ENCODE results near the gene MARCHF5.
A peak's percentile ranks its signal among the peaks of the same experiment; 100 is the strongest.
"Not testable (repeated sequence)": the region's sequence is repeated elsewhere in the genome, so short reads cannot be mapped to it uniquely, and the experiment has no call there.

MARCHF5 gene

GRCh38 chr10:92303096-92303495 is 12.1 kb downstream of the MARCHF5 start:
- TF ChIP-seq SPI1 (IDR thresholded peaks at IDR 0.05; ENCODE audit: low read depth, low read length), result no peak
- no peak for TF ChIP-seq POLR2A (IDR thresholded peaks at IDR 0.05; ENCODE audit: low read depth, low read length)
- TF ChIP-seq POLR2AphosphoS5 (IDR thresholded peaks at IDR 0.05; ENCODE audit: low read depth, low read length), result no peak
- no peak for TF ChIP-seq TAF1 (IDR thresholded peaks at IDR 0.05; ENCODE audit: low read depth, low read length)
- no peak for TF ChIP-seq POU2F2 (IDR thresholded peaks at IDR 0.05; ENCODE audit: low read depth, low read length)
- no peak for TF ChIP-seq PAX5 (IDR thresholded peaks at IDR 0.05; ENCODE audit: insufficient read depth, low read length, severe bottlenecking)
- no peak for FAIRE-seq
- DNase-seq (ENCODE audit: insufficient read length, low spot score), result no peak

DNA sequence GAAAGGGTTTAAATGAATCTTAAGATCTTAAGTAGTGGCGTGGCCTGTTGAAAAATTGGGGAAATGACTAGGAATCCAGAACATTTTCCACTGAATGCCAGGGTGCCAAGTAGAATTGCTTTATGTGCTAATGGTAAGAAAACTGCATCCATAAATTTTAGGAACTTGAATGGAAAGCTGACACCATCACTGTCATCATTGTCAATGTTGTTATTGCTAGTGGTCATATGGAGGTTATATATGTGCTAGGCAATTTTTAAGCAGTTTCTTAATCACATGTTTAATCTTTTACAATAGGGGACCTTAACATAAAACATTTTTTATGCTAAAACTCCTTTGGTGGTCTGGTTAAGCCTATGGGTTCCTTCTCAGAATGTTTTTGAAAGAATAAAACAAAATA is 13.1 kb downstream of the MARCHF5 start:
- DNase-seq (ENCODE audit: insufficient read length, low spot score) (no peak), FAIRE-seq (no peak)
- no peak for TF ChIP-seq POLR2AphosphoS5 (IDR thresholded peaks at IDR 0.05; ENCODE audit: low read depth, low read length)
- no peak for TF ChIP-seq POLR2A (IDR thresholded peaks at IDR 0.05; ENCODE audit: low read depth, low read length)
- TF ChIP-seq SPI1 (IDR thresholded peaks at IDR 0.05; ENCODE audit: low read depth, low read length), result no peak
- no peak for TF ChIP-seq TAF1 (IDR thresholded peaks at IDR 0.05; ENCODE audit: low read depth, low read length)
- no peak for TF ChIP-seq POU2F2 (IDR thresholded peaks at IDR 0.05; ENCODE audit: low read depth, low read length)
- TF ChIP-seq PAX5 (IDR thresholded peaks at IDR 0.05; ENCODE audit: insufficient read depth, low read length, severe bottlenecking), result no peak

GRCh38 chr10:92305133-92306072 is 14.4 kb downstream of the MARCHF5 start:
- DNase-seq (ENCODE audit: insufficient read length, low spot score), result no peak
- FAIRE-seq, result no peak
- TF ChIP-seq POLR2AphosphoS5 (IDR thresholded peaks at IDR 0.05; ENCODE audit: low read depth, low read length) (no peak), TAF1 (IDR thresholded peaks at IDR 0.05; ENCODE audit: low read depth, low read length) (no peak), POLR2A (IDR thresholded peaks at IDR 0.05; ENCODE audit: low read depth, low read length) (no peak), POU2F2 (IDR thresholded peaks at IDR 0.05; ENCODE audit: low read depth, low read length) (no peak), SPI1 (IDR thresholded peaks at IDR 0.05; ENCODE audit: low read depth, low read length) (no peak), PAX5 (IDR thresholded peaks at IDR 0.05; ENCODE audit: insufficient read depth, low read length, severe bottlenecking) (no peak)

GRCh38 chr10:92309272-92309671 is 18.3 kb downstream of the MARCHF5 start:
- TF ChIP-seq POLR2A (IDR thresholded peaks at IDR 0.05; ENCODE audit: low read depth, low read length) (no peak), POU2F2 (IDR thresholded peaks at IDR 0.05; ENCODE audit: low read depth, low read length) (no peak), SPI1 (IDR thresholded peaks at IDR 0.05; ENCODE audit: low read depth, low read length) (no peak), TAF1 (IDR thresholded peaks at IDR 0.05; ENCODE audit: low read depth, low read length) (no peak), PAX5 (IDR thresholded peaks at IDR 0.05; ENCODE audit: insufficient read depth, low read length, severe bottlenecking) (no peak), POLR2AphosphoS5 (IDR thresholded peaks at IDR 0.05; ENCODE audit: low read depth, low read length) (no peak)
- DNase-seq (ENCODE audit: insufficient read length, low spot score) (no peak), FAIRE-seq (no peak)

DNA sequence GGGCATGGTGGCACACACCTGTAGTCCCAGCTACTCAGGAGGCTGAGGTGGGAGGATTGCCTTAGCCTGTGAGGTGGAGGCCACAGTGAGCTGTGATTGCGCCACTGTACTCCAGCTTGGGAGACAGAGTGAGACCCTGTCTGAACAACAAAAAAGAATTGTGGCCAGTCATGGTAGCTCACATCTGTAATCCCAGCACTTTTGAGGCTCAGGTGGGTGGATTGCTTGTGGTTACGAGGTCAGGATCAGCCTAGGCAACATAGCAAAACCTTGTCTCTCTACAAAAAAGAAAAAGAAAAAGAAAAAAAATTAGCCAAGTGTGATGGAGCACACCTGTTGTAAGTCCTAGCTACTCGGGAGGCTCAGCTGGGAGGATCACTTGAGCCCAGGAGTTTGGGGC is 22.8 kb downstream of the MARCHF5 start:
- TF ChIP-seq PAX5 (IDR thresholded peaks at IDR 0.05; ENCODE audit: insufficient read depth, low read length, severe bottlenecking), result no peak
- no peak for TF ChIP-seq POLR2A (IDR thresholded peaks at IDR 0.05; ENCODE audit: low read depth, low read length)
- no peak for TF ChIP-seq POU2F2 (IDR thresholded peaks at IDR 0.05; ENCODE audit: low read depth, low read length)
- TF ChIP-seq SPI1 (IDR thresholded peaks at IDR 0.05; ENCODE audit: low read depth, low read length), result no peak
- no peak for TF ChIP-seq POLR2AphosphoS5 (IDR thresholded peaks at IDR 0.05; ENCODE audit: low read depth, low read length)
- no peak for TF ChIP-seq TAF1 (IDR thresholded peaks at IDR 0.05; ENCODE audit: low read depth, low read length)
- DNase-seq (ENCODE audit: insufficient read length, low spot score), result no peak
- FAIRE-seq, result no peak

DNA sequence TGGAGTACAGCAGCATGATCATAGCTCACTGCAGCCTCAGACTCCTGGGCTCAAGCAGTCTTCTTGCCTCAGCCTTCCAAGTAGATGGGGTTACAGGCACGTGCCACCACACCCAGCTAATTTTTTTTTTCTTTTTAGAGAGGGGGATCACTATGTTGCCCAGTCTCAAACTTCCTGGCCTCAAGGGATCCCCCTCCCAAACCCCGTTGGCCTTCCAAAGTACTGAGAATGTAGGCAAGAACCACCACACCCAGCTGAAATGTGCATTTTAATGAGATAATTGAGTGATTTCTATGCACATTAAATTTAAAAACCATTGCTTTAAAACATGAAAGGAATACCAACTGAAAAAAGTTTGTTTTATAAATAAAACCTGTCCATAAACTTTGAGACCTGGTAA is 25.6 kb downstream of the MARCHF5 start:
- no peak for FAIRE-seq
- TF ChIP-seq POU2F2 (IDR thresholded peaks at IDR 0.05; ENCODE audit: low read depth, low read length) (no peak), POLR2AphosphoS5 (IDR thresholded peaks at IDR 0.05; ENCODE audit: low read depth, low read length) (no peak)
- DNase-seq (ENCODE audit: insufficient read length, low spot score), result no peak

- FAIRE-seq, result no peak
- no peak for TF ChIP-seq POLR2A (IDR thresholded peaks at IDR 0.05; ENCODE audit: low read depth, low read length)
- no peak for TF ChIP-seq PAX5 (IDR thresholded peaks at IDR 0.05; ENCODE audit: insufficient read depth, low read length, severe bottlenecking)
- TF ChIP-seq POU2F2 (IDR thresholded peaks at IDR 0.05; ENCODE audit: low read depth, low read length), result no peak
- TF ChIP-seq SPI1 (IDR thresholded peaks at IDR 0.05; ENCODE audit: low read depth, low read length), result no peak
- no peak for TF ChIP-seq TAF1 (IDR thresholded peaks at IDR 0.05; ENCODE audit: low read depth, low read length)
- TF ChIP-seq POLR2AphosphoS5 (IDR thresholded peaks at IDR 0.05; ENCODE audit: low read depth, low read length), result no peak
- DNase-seq (ENCODE audit: insufficient read length, low spot score), result no peak
Observed at GRCh38 chr10:92323079-92323478, 32.1 kb downstream of the MARCHF5 start.

DNA sequence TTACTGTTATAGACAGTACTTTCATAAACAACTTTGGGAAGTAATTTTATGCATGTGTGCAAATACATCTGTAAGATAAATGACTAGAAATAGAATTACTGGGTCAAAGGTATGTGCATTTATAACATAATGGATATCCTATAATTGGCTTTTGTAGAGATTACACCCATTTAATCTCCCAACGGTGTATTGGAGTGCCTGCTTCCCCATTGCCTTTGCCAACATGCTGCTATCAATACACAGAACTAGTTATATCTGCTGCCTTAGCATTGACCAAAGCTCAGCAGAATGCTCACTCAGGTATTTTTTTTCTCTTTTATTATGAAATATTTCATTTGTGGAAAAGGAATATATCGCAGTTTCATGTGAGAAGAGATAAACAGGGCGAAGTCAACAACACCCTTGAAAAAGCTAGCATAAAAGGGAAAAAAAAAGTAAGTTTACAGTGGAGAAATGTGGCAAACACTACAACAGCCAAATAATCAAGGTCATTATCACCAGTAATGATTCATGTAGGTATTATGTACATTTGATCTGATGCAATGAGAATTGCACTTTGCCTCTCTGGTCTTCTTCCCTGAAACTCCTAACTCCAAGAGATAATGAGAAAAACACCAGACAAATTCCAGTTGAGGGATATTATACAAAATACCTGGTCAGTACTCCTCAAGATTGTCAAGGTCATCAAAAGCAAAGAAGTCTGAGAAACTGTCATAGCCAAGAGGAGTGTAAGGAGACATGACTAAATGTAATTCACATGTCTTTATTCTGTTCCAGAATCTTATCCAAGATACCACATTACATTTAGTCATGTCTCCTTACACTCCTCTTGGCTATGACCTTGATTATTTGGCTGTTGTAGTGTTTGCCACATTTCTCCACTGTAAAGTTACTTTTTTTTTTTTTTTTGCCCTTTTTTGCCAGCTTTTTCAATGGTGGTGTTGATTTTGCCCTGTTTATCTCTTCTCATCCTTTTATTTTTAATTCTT is 36.8 kb downstream of the MARCHF5 start:
- DNase-seq (ENCODE audit: insufficient read length, low spot score) (no peak), FAIRE-seq (peak; percentile 13)
- TF ChIP-seq PAX5 (IDR thresholded peaks at IDR 0.05; ENCODE audit: insufficient read depth, low read length, severe bottlenecking) (no peak), POU2F2 (IDR thresholded peaks at IDR 0.05; ENCODE audit: low read depth, low read length) (no peak), TAF1 (IDR thresholded peaks at IDR 0.05; ENCODE audit: low read depth, low read length) (no peak), SPI1 (IDR thresholded peaks at IDR 0.05; ENCODE audit: low read depth, low read length) (no peak), POLR2A (IDR thresholded peaks at IDR 0.05; ENCODE audit: low read depth, low read length) (no peak), POLR2AphosphoS5 (IDR thresholded peaks at IDR 0.05; ENCODE audit: low read depth, low read length) (no peak)

- DNase-seq (ENCODE audit: insufficient read length, low spot score) (no peak), FAIRE-seq (no peak)
- TF ChIP-seq SPI1 (IDR thresholded peaks at IDR 0.05; ENCODE audit: low read depth, low read length) (no peak), POU2F2 (IDR thresholded peaks at IDR 0.05; ENCODE audit: low read depth, low read length) (no peak), POLR2A (IDR thresholded peaks at IDR 0.05; ENCODE audit: low read depth, low read length) (no peak), TAF1 (IDR thresholded peaks at IDR 0.05; ENCODE audit: low read depth, low read length) (no peak), POLR2AphosphoS5 (IDR thresholded peaks at IDR 0.05; ENCODE audit: low read depth, low read length) (no peak)
Observed at GRCh38 chr10:92328993-92329392, 38.0 kb downstream of the MARCHF5 start.

- not testable (repeated sequence) for DNase-seq (ENCODE audit: insufficient read length, low spot score)
Observed at GRCh38 chr10:92329927-92330326, 39.0 kb downstream of the MARCHF5 start.

More at GRCh38 chr10:92329927-92330326, 39.0 kb downstream of the MARCHF5 start:
- FAIRE-seq, result not testable (repeated sequence)

Measured in GM12891 (cell line).